NT2/D1 (cell line): ENCODE measurements around the gene HBEGF.

ENCODE experiments used
- DNase-seq: peaks from one replicate; pipeline ENCODE4 v3.0.0-alpha.2; 2011; ENCODE audit warnings: low read depth, low spot score
- H3K27me3 ChIP-seq: 2 replicates; pipeline ENCODE4 v1.6.0; 2011; ENCODE audit warnings: mild to moderate bottlenecking; ENCODE audit not compliant: insufficient read length, insufficient read depth
- H3K36me3 ChIP-seq: 2 replicates; pipeline ENCODE4 v1.6.1; 2011; ENCODE audit warnings: mild to moderate bottlenecking, low read length, mixed read lengths; ENCODE audit not compliant: insufficient read depth, insufficient read length
- H3K4me1 ChIP-seq: 2 replicates; pipeline ENCODE4 v1.5.1; 2011; ENCODE audit not compliant: insufficient read depth, insufficient read length
- H3K4me3 ChIP-seq: 2 replicates; pipeline ENCODE4 v1.5.1; 2011; ENCODE audit warnings: low read depth; ENCODE audit not compliant: insufficient read length
- H3K9ac ChIP-seq: 2 replicates; pipeline ENCODE4 v1.6.0; 2011; ENCODE audit warnings: low read depth; ENCODE audit not compliant: insufficient read length
- H3K9me3 ChIP-seq: 2 replicates; pipeline ENCODE4 v1.5.1; 2011; ENCODE audit warnings: mild to moderate bottlenecking, low read length; ENCODE audit not compliant: insufficient read depth
- SUZ12 ChIP-seq: IDR thresholded peaks from 2 replicates; pipeline ENCODE4 v1.6.1; 2011; ENCODE audit not compliant: insufficient read length, insufficient read depth; ENCODE audit errors: extremely low read depth
- YY1 ChIP-seq: IDR thresholded peaks from 2 replicates; pipeline ENCODE4 v1.6.1; 2011; ENCODE audit not compliant: insufficient read length, insufficient read depth
- ZNF274 ChIP-seq: IDR thresholded peaks from 2 replicates; pipeline ENCODE4 v1.6.1; 2011; ENCODE audit warnings: mild to moderate bottlenecking, low read depth, low read length

Gene HBEGF

GRCh38 chr5:140360101-140360500 is 13.7 kb upstream of the HBEGF start, which contains the start of gene SLC4A9:
Gene SLC4A9 (plus strand): TSS chr5:140360194. CDS start chr5:140360237, 43 bp downstream.
- H3K9me3 ChIP-seq = no peaks in the 10 kb centered on the region
- no peak within 1 kb of the TSS for H3K4me3 ChIP-seq
- no peaks in the 10 kb centered on the region for H3K36me3 ChIP-seq
- no peak within 1 kb of the TSS for H3K9ac ChIP-seq
- peaks cover 10% of the 10 kb centered on the region for H3K27me3 ChIP-seq
- H3K4me1 ChIP-seq = peaks cover 16% of the 10 kb centered on the region
- no peak for DNase-seq
- no peak for TF ChIP-seq ZNF274
- no peak for TF ChIP-seq YY1

- DNase-seq = peak; percentile 48
- H3K27me3 ChIP-seq = peaks cover 6% of the 10 kb centered on the region
- H3K9me3 ChIP-seq = no peaks in the 10 kb centered on the region
- H3K4me1 ChIP-seq = peaks cover 16% of the 10 kb centered on the region
- H3K4me3 ChIP-seq = no peak overlapping the region
- H3K9ac ChIP-seq = no peak overlapping the region
- TF ChIP-seq YY1 (no peak), SUZ12 (no peak), ZNF274 (no peak)
- no peaks in the 10 kb centered on the region for H3K36me3 ChIP-seq
Measured at GRCh38 chr5:140358738-140359310, 12.4 kb upstream of the HBEGF start.

DNA sequence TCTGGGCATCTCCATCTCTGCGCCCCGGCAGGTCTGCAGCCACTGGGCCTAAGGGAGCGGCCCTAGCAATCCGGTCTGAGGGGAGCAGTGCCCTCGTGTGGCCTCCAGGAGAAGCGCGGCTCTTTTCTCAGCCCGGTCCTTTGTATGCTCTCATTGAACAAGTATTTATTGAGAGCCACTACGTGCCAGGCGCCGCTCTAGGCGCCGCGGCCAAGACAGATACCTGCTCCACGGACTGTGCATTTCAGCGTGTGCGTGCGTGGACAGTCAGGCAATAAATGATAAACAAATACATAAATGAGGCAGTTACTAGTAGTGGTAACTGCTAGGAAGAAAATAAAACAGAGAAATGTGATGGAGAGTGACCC is 11.3 kb upstream of the HBEGF start:
- no peak overlapping the region for H3K4me3 ChIP-seq
- H3K36me3 ChIP-seq = no peaks in the 10 kb centered on the region
- DNase-seq = peak; percentile 68
- TF ChIP-seq SUZ12 = no peak
- TF ChIP-seq YY1 = no peak
- TF ChIP-seq ZNF274 = no peak
- no peaks in the 10 kb centered on the region for H3K9me3 ChIP-seq
- no peaks in the 10 kb centered on the region for H3K27me3 ChIP-seq
- H3K4me1 ChIP-seq = peaks cover 12% of the 10 kb centered on the region
- no peak overlapping the region for H3K9ac ChIP-seq

GRCh38 chr5:140356853-140357725 is 10.7 kb upstream of the HBEGF start:
- TF ChIP-seq ZNF274 (no peak), YY1 (no peak), SUZ12 (no peak)
- no peak overlapping the region for H3K9ac ChIP-seq
- peaks cover 12% of the 10 kb centered on the region for H3K4me1 ChIP-seq
- no peaks in the 10 kb centered on the region for H3K36me3 ChIP-seq
- H3K9me3 ChIP-seq = no peaks in the 10 kb centered on the region
- no peak overlapping the region for H3K4me3 ChIP-seq
- DNase-seq = no peak
- H3K27me3 ChIP-seq = no peaks in the 10 kb centered on the region

DNA sequence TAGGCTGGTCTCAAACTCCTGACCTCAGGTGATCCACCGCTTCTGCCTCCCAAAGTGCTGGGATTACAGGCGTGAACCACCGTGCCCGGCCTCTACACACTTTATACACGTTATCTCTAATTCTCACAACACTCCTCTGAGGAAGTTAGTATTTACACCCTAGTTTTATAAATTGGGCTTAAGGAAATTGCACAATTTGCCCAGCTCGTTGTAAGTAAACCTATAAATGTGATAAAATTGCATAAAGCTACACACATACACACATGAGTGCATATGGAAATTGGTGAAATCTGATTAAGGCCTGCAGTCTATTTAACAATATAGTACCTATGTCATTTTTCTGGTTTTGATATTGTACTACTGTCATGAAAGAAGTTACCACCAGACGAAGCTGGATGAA is 9.1 kb upstream of the HBEGF start:
- H3K4me3 ChIP-seq = no peak overlapping the region
- no peak for DNase-seq
- no peak overlapping the region for H3K9ac ChIP-seq
- no peaks in the 10 kb centered on the region for H3K36me3 ChIP-seq
- H3K27me3 ChIP-seq = no peaks in the 10 kb centered on the region
- H3K4me1 ChIP-seq = peaks cover 12% of the 10 kb centered on the region
- H3K9me3 ChIP-seq = no peaks in the 10 kb centered on the region
- no peak for TF ChIP-seq YY1
- no peak for TF ChIP-seq ZNF274

GRCh38 chr5:140351609-140352334 is 5.4 kb upstream of the HBEGF start:
- no peaks in the 10 kb centered on the region for H3K4me1 ChIP-seq
- TF ChIP-seq YY1 (no peak), ZNF274 (no peak), SUZ12 (no peak)
- no peaks in the 10 kb centered on the region for H3K9me3 ChIP-seq
- no peaks in the 10 kb centered on the region for H3K27me3 ChIP-seq
- no peak for DNase-seq
- no peak overlapping the region for H3K9ac ChIP-seq
- no peaks in the 10 kb centered on the region for H3K36me3 ChIP-seq
- H3K4me3 ChIP-seq = no peak overlapping the region

DNA sequence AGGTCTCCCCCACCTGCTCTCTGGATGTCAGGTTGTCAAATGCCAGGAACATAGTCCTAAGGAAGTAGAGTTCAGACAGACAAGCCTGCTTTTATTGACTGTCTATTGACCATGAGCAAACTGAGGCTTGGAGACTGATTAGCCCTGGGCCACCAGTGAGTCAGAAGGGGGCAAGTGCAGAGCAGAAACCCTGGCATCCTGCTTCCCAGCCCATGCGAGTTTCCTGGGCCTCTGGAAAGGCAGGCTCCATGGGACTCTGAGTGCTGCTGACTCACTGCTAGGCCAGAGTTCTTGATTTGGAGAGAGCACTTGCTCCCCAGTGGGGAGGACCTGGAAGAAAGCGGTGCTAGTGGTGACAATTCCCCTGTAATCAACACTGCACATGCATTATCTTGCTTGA is 2.8 kb upstream of the HBEGF start:
- Histone ChIP-seq H3K27me3 (peaks cover 6% of the 10 kb centered on the region), H3K9me3 (no peaks in the 10 kb centered on the region), H3K4me1 (peaks cover 7% of the 10 kb centered on the region), H3K4me3 (no peak overlapping the region), H3K36me3 (peaks cover 9% of the 10 kb centered on the region), H3K9ac (no peak overlapping the region)
- TF ChIP-seq ZNF274 (no peak), YY1 (no peak), SUZ12 (no peak)
- DNase-seq = no peak
